Naive thymus-derived CD4-positive, alpha-beta T cell (primary cell): ENCODE data around the gene NSMF. TPM values are rescaled to one million over a fixed set of nuclear protein-coding genes. Genes with fewer than 3 reads are reported as not detected.

Experiments used
- microRNA-seq: library from miRNA; unstranded; fragments of <30 nt; microRNA quantifications from one replicate; pipeline ENCODE4 v1.2.0, GENCODE V29; 2022; ENCODE audit warnings: borderline microRNAs expressed
- polyA plus RNA-seq, 2 donors: library from polyadenylated mRNA; unstranded; fragments of 300-500 nt; fragmentation: Illumina TruSeq; gene quantifications; one replicate each; pipeline ENCODE4 v1.2.3, GENCODE V29; 2021
- total RNA-seq, 6 experiments: library from RNA in 5 of 6; stranded (reverse) in 5 of 6; gene quantifications; 1 replicate in 5 of 6; 2 replicates in 1 of 6; pipeline ENCODE4 v1.2.3 and lab custom pipeline; 2021 to 2026

The NSMF gene
- total and polyA plus RNA-seq, 7 experiments from 2014 or later: 10.9 to 92.0 (median 29.0) TPM

Small RNAs within 50 kb of the gene (microRNA-seq; reads per million reads assigned to microRNA genes)
- gene MIR7114: not detected

Other genes starting within 250 kb of the NSMF start
- gene RNF208, start 237.1 kb downstream of the NSMF start, total RNA-seq: 1 to 10 TPM in 4 of 5 experiments, under 1 TPM in 1; 0.85 to 4.3 (median 1.2) TPM
- not detected for gene RNF208, start 237.1 kb downstream of the NSMF start, polyA plus RNA-seq
- under 1 TPM in 3 of 5 experiments, not detected in 2; 0.45 to 0.63 (median 0.46) TPM for gene CYSRT1, start 234.2 kb downstream of the NSMF start, total RNA-seq
- gene CYSRT1, start 234.2 kb downstream of the NSMF start, polyA plus RNA-seq: under 1 TPM in 1 of 2 donors, not detected in 1; 0.52 TPM
- under 1 TPM in 1 of 5 experiments, not detected in 4; 0.12 TPM for gene RNF224, start 231.8 kb downstream of the NSMF start, total RNA-seq
- gene RNF224, start 231.8 kb downstream of the NSMF start, polyA plus RNA-seq: not detected
- gene SLC34A3, start 228.4 kb downstream of the NSMF start, total RNA-seq: under 1 TPM in 2 of 5 experiments, not detected in 3; 0.16 TPM
- gene SLC34A3, start 228.4 kb downstream of the NSMF start, polyA plus RNA-seq: not detected
- 100 to 1,000 TPM in 1 of 5 experiments, 10 to 100 TPM in 4; 44.2 to 260 (median 87.5) TPM for gene TUBB4B, start 218.0 kb downstream of the NSMF start, total RNA-seq
- gene TUBB4B, start 218.0 kb downstream of the NSMF start, polyA plus RNA-seq: 10 to 100 TPM; 17.5 to 49.9 TPM
- gene STPG3, start 208.0 kb downstream of the NSMF start, total RNA-seq: not detected
- gene STPG3, start 208.0 kb downstream of the NSMF start, polyA plus RNA-seq: not detected
- gene NELFB, start 204.0 kb downstream of the NSMF start, total RNA-seq: 10 to 100 TPM; 33.4 to 64.2 (median 38.9) TPM
- gene NELFB, start 204.0 kb downstream of the NSMF start, polyA plus RNA-seq: 10 to 100 TPM; 22.9 to 36.5 TPM
- gene TOR4A, start 181.6 kb downstream of the NSMF start, total RNA-seq: 10 to 100 TPM in 2 of 5 experiments, 1 to 10 TPM in 2, under 1 TPM in 1; 0.84 to 16.6 (median 2.3) TPM
- gene TOR4A, start 181.6 kb downstream of the NSMF start, polyA plus RNA-seq: under 1 TPM in 1 of 2 donors, not detected in 1; 0.07 TPM
- gene NRARP, start 157.1 kb downstream of the NSMF start, total RNA-seq: 1 to 10 TPM in 3 of 5 experiments, under 1 TPM in 2; 0.70 to 2.7 (median 1.7) TPM
- gene NRARP, start 157.1 kb downstream of the NSMF start, polyA plus RNA-seq: not detected
- 10 to 100 TPM; 11.7 to 27.2 (median 24.7) TPM for gene EXD3, start 36.2 kb downstream of the NSMF start, total RNA-seq
- gene EXD3, start 36.2 kb downstream of the NSMF start, polyA plus RNA-seq: 1 to 10 TPM; 3.5 to 7.6 TPM
- gene NOXA1, start 35.9 kb downstream of the NSMF start, total RNA-seq: 10 to 100 TPM in 2 of 5 experiments, 1 to 10 TPM in 2, under 1 TPM in 1; 0.94 to 11.1 (median 6.0) TPM
- 1 to 10 TPM in 1 of 2 donors, under 1 TPM in 1; 0.73 to 2.6 TPM for gene NOXA1, start 35.9 kb downstream of the NSMF start, polyA plus RNA-seq
- not detected for gene ENTPD8, start 18.0 kb downstream of the NSMF start, total RNA-seq
- gene ENTPD8, start 18.0 kb downstream of the NSMF start, polyA plus RNA-seq: not detected
- gene PNPLA7, start 91.1 kb upstream of the NSMF start, total RNA-seq: 10 to 100 TPM in 3 of 5 experiments, 1 to 10 TPM in 2; 4.9 to 28.9 (median 16.2) TPM
- 1 to 10 TPM; 2.7 TPM for gene PNPLA7, start 91.1 kb upstream of the NSMF start, polyA plus RNA-seq
- 100 to 1,000 TPM in 1 of 5 experiments, 10 to 100 TPM in 4; 41.1 to 102 (median 53.9) TPM for gene MRPL41, start 92.5 kb upstream of the NSMF start, total RNA-seq
- gene MRPL41, start 92.5 kb upstream of the NSMF start, polyA plus RNA-seq: 10 to 100 TPM; 36.3 to 41.1 TPM
- gene DPH7, start 119.6 kb upstream of the NSMF start, total RNA-seq: 10 to 100 TPM; 43.4 to 77.5 (median 49.9) TPM
- 10 to 100 TPM; 29.7 to 45.3 TPM for gene DPH7, start 119.6 kb upstream of the NSMF start, polyA plus RNA-seq
- 10 to 100 TPM; 13.3 to 32.4 (median 26.6) TPM for gene ZMYND19, start 131.2 kb upstream of the NSMF start, total RNA-seq
- gene ZMYND19, start 131.2 kb upstream of the NSMF start, polyA plus RNA-seq: 1 to 10 TPM; 4.5 to 9.8 TPM
- gene ARRDC1, start 146.4 kb upstream of the NSMF start, total RNA-seq: 100 to 1,000 TPM in 1 of 5 experiments, 10 to 100 TPM in 4; 53.7 to 126 (median 82.6) TPM
- 10 to 100 TPM; 35.2 to 56.3 TPM for gene ARRDC1, start 146.4 kb upstream of the NSMF start, polyA plus RNA-seq
- gene EHMT1, start 159.7 kb upstream of the NSMF start, total RNA-seq: 100 to 1,000 TPM; 111 to 132 (median 117) TPM
- gene EHMT1, start 159.7 kb upstream of the NSMF start, polyA plus RNA-seq: 10 to 100 TPM; 24.7 to 43.0 TPM